Measurements from ENCODE around the gene TMEM82.

GRCh38 chr1:15757016-15757543, 14.8 kb downstream of the TMEM82 start:
- TF ChIP-seq POLR2A (IDR thresholded peaks at IDR 0.05), result no peak
- no peak for TF ChIP-seq CTCF (IDR thresholded peaks at IDR 0.05)
- no peak for TF ChIP-seq POLR2AphosphoS5 (IDR thresholded peaks at IDR 0.05)
- TF ChIP-seq EP300 (IDR thresholded peaks at IDR 0.05; ENCODE audit: low read depth), result no peak

Measured in transverse colon (tissue), 4 donors.